Uterus (tissue), 2 donors: ENCODE measurements around the gene THAP4.

Source experiments
- CTCF ChIP-seq, 4 experiments: fragments of 200-600 bp in 2 of 4; fragments of 450-650 bp in 2 of 4; sonication (generic) in 2 of 4; IDR thresholded peaks; one replicate each; pipeline ENCODE4 v1.5.1; 2016 to 2019; ENCODE audit warnings: antibody characterized with exemption in 4 of 4, mild to moderate bottlenecking in 2 of 4, moderate library complexity in 1 of 4
- POLR2A ChIP-seq, 2 donors: fragments of 450-650 bp; IDR thresholded peaks; one replicate each; pipeline ENCODE4 v1.6.1; 2016; ENCODE audit warnings: antibody characterized with exemption in 2 of 2, mild to moderate bottlenecking in 1 of 2, moderate library complexity in 1 of 2

GRCh38 chr2:241657786-241658254 lies 20.9 kb upstream of the THAP4 start:
- TF ChIP-seq CTCF (IDR thresholded peaks at IDR 0.05) (no peak), POLR2A (IDR thresholded peaks at IDR 0.05) (no peak)
